ENCODE measurements around the gene PPP1R15B. TPM values are rescaled to one million over a fixed set of nuclear protein-coding genes. Genes with fewer than 3 reads are reported as not detected.
A peak's percentile ranks its signal among the peaks of the same experiment; 100 is the strongest.

PPP1R15B gene
- total and polyA plus RNA-seq, 2 of the 4 experiments (the other 2 are of a cell fraction) = 14.9 to 15.0 TPM

- TF ChIP-seq MXI1 (IDR thresholded peaks at IDR 0.05; ENCODE audit: borderline replicate concordance, low read depth, low read length) (no peak), MAFK (IDR thresholded peaks at IDR 0.05; ENCODE audit: low read depth, low read length) (no peak), CEBPB (IDR thresholded peaks at IDR 0.05; ENCODE audit: low read depth, low read length) (no peak), SMC3 (IDR thresholded peaks at IDR 0.05; ENCODE audit: low read depth, low read length) (no peak), USF2 (IDR thresholded peaks at IDR 0.05; ENCODE audit: low read depth, low read length) (no peak), ELK1 (IDR thresholded peaks at IDR 0.05; ENCODE audit: borderline replicate concordance, low read depth, low read length) (no peak), RFX5 (IDR thresholded peaks at IDR 0.05; ENCODE audit: low read depth, low read length) (no peak)
- Histone ChIP-seq H2BK15ac (ENCODE audit: low read depth, low read length) (no peak overlapping the region), H3K9me3 (ENCODE audit: control insufficient read depth, insufficient read depth, low read length) (no peaks in the 10 kb centered on the region), H2BK5ac (ENCODE audit: low read depth, low read length, poor library complexity, severe bottlenecking) (no peak overlapping the region), H2BK120ac (ENCODE audit: low read depth, low read length) (no peak overlapping the region), H3K27ac (ENCODE audit: insufficient read depth, low read length) (no peak overlapping the region), H3K14ac (replicated peaks; ENCODE audit: low read depth, low read length) (no peak overlapping the region), H4K91ac (ENCODE audit: insufficient read depth, low read depth, low read length) (no peak overlapping the region), H3K9me1 (ENCODE audit: insufficient read depth, low read length) (peaks cover 10% of the 10 kb centered on the region), H3K4ac (ENCODE audit: low read depth, low read length) (no peak overlapping the region), H3K56ac (ENCODE audit: extremely low read depth, insufficient read depth, low read length) (no peak overlapping the region), H3K9ac (ENCODE audit: low read depth, low read length) (no peak overlapping the region), H3K79me1 (ENCODE audit: low read depth in 1 of 2, low read length in 2 of 2) (0 out of 4 replicates have a peak, but pooled peaks cover 0 to 3% of the 10 kb centered on the region in 2 experiments), H2AFZ (replicated peaks; ENCODE audit: low read length, poor library complexity) (no peak overlapping the region), H3K4me1 (ENCODE audit: control insufficient read depth, insufficient read depth, low read length) (peaks cover 8% of the 10 kb centered on the region), H4K8ac (ENCODE audit: low read depth in 2 of 2, low read length in 2 of 2) (no peak overlapping the region), H3K27me3 (ENCODE audit: control insufficient read depth, insufficient read depth, low read length) (no peaks in the 10 kb centered on the region), H2AK9ac (replicated peaks; ENCODE audit: low read depth, low read length, poor library complexity) (peak overlapping the region; percentile 29), H4K20me1 (ENCODE audit: insufficient read depth, low read length) (no peaks in the 10 kb centered on the region), H4K5ac (ENCODE audit: low read depth, low read length) (no peak overlapping the region), H3K18ac (ENCODE audit: low read depth, low read length) (no peak overlapping the region), H3K36me3 (ENCODE audit: control insufficient read depth, insufficient read depth, low read length) (peaks cover 7% of the 10 kb centered on the region), H2BK20ac (ENCODE audit: low read depth, low read length) (no peak overlapping the region), H3K4me3 (ENCODE audit: insufficient read depth, low read depth, low read length) (no peak overlapping the region), H3K4me2 (ENCODE audit: low read depth, low read length) (no peak overlapping the region), H3K23ac (ENCODE audit: low read depth, low read length) (no peak overlapping the region), H2AK5ac (ENCODE audit: low read depth, low read length) (peak overlapping the region; percentile 15)
- WGBS, 2 experiments (ENCODE audit: extremely low coverage in 2 of 2, insufficient read length in 1 of 2) = 100% methylated on average over 2 of the region's 10 CpGs; no CpG with 5 or more reads in 1 of the 2 experiments
- CTCF ChIA-PET = no interaction called here
- DNase-seq = no peak
- POLR2A ChIA-PET (ENCODE audit: unreplicated experiment) = no interaction called here
- in situ Hi-C loops (cut with MboI; ENCODE audit: low sequenced_read_pairs) (no loop called here), intact Hi-C loops (cut with micrococcal nuclease) (no loop called here), dilution Hi-C loops (cut with HindIII; ENCODE audit: low sequenced_read_pairs, unreplicated experiment) (no loop called here)
- no TSS peak for BruUV-seq (replicated peaks)
- no peak for ATAC-seq (ENCODE audit: low read depth)
Observed at GRCh38 chr1:204424621-204425020, 13.0 kb upstream of the PPP1R15B start.
